Kidney (tissue), 14 donors: ENCODE data around the gene NBAS. TPM values are rescaled to one million over a fixed set of nuclear protein-coding genes. Genes with fewer than 3 reads are reported as not detected.
"Not testable (repeated sequence)": the region's sequence is repeated elsewhere in the genome, so short reads cannot be mapped to it uniquely, and the experiment has no call there.

Source experiments
- DNase-seq, 5 donors: peaks; one replicate each; pipeline ENCODE4 v3.0.0-alpha.2; 2013 to 2020
- FAIRE-seq: peaks from 2 replicates; lab custom pipeline; 2012; peaks lifted over from hg19 to GRCh38; lab: Jason Lieb, UNC
- H3K27ac ChIP-seq, 2 donors: one replicate each; pipeline ENCODE4 v1.7.0; 2013; ENCODE audit warnings: low read depth in 2 of 2, low read length in 2 of 2, inconsistent platforms in 1 of 2
- H3K27me3 ChIP-seq: one replicate; pipeline ENCODE4 v1.7.1; 2013; ENCODE audit warnings: low read length, inconsistent platforms; ENCODE audit not compliant: control insufficient read depth, insufficient read depth
- H3K36me3 ChIP-seq, 3 donors: one replicate each; pipeline versions ENCODE4 v1.7.0 to v1.7.1; 2013; ENCODE audit warnings: low read length in 3 of 3, control low read depth in 1 of 3, inconsistent platforms in 1 of 3; ENCODE audit not compliant: insufficient read depth in 3 of 3, control insufficient read depth in 2 of 3
- H3K4me1 ChIP-seq, 3 donors: one replicate each; pipeline versions ENCODE4 v1.7.0 to v1.7.1; 2013; ENCODE audit warnings: low read length in 3 of 3, inconsistent platforms in 1 of 3, low read depth in 1 of 3; ENCODE audit not compliant: control insufficient read depth in 2 of 3, insufficient read depth in 2 of 3
- H3K4me3 ChIP-seq, 3 donors: one replicate each; pipeline versions ENCODE4 v1.7.0 to v1.8.1; 2013; ENCODE audit warnings: low read length in 3 of 3, control low read depth in 1 of 3, inconsistent platforms in 1 of 3
- H3K9ac ChIP-seq, 3 donors: one replicate each; pipeline versions ENCODE4 v1.7.0 to v1.7.1; 2013; ENCODE audit warnings: low read length in 3 of 3, control low read depth in 1 of 3, inconsistent platforms in 1 of 3
- H3K9me3 ChIP-seq, 3 donors: one replicate each; pipeline versions ENCODE4 v1.7.0 to v1.7.1; 2013; ENCODE audit warnings: low read length in 3 of 3, control low read depth in 1 of 3, inconsistent platforms in 1 of 3; ENCODE audit not compliant: control insufficient read depth in 2 of 3, insufficient read depth in 1 of 3
- intact Hi-C: fragments of 100-400 bp; cut with DNase I; formaldehyde crosslinking; loops from one replicate; pipeline ENCODE4 v1.11.1; 2022
- polyA plus RNA-seq: library from polyadenylated mRNA; stranded (reverse); fragments of 350-450 nt; fragmentation: Illumina TruSeq; extraction: RNeasy Lipid Tissue Mini Kit (QIAGEN cat#74804); gene quantifications from one replicate; pipeline ENCODE4 v1.2.3, GENCODE V29; 2014; ENCODE audit warnings: low read depth, low replicate concordance; ENCODE audit not compliant: insufficient read depth
- total RNA-seq: library from RNA; stranded (reverse); fragmentation: NEBNext Ultra II Directional; extraction: Animal tissue kit (Norgen Biotek cat#: 25700); gene quantifications from one replicate; pipeline ENCODE4 v1.2.1, GENCODE V29; 2021
- TF ChIP-seq, protein P1 (sequence below): IDR thresholded peaks from 3 replicates; pipeline ENCODE4 v1.5.1; 2012; ENCODE audit warnings: mild to moderate bottlenecking, moderate library complexity, borderline replicate concordance; ENCODE audit not compliant: insufficient read depth; ENCODE audit errors: extremely low read depth
- donor health status: control.
- donor health status: control.
- donor health status: control.
- donor health status: control.
- donor health status: control.
- donor health status: DM: yes; HTN: yes; CAD: no.
- donor health status: Normal renal cell carcinoma (clear cell type).

Gene NBAS
- total and polyA plus RNA-seq, 2 donors from 2014 or later = 40.8 to 44.2 TPM

DNA sequence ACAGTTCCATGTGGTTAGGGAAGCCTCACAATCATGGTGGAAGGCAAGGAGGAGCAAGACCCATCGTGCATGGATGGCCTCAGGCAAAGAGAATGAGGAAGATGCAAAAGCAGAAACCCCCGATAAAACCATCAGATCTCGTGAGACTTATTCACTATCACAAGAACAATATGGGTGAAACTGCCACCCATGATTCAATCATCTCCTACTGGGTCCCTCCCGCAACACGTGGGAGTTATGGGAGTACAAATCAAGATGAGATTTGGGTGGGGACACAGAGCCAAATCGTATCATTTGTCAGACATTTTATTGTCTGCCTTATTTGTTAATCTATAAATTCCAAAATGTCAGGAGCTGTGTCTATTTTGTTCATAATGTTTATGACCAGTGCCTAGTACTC, 17.6 kb downstream of the NBAS start:
- FAIRE-seq (no peak), DNase-seq (no peak)
- intact Hi-C loops = no loop called here
- H3K4me1 ChIP-seq = no peaks in the 10 kb centered on the region
- no peak overlapping the region for H3K9ac ChIP-seq
- no peak overlapping the region for H3K4me3 ChIP-seq
- H3K27ac ChIP-seq = no peak overlapping the region
- H3K9me3 ChIP-seq = no peaks in the 10 kb centered on the region
- TF ChIP-seq, protein P1, sequence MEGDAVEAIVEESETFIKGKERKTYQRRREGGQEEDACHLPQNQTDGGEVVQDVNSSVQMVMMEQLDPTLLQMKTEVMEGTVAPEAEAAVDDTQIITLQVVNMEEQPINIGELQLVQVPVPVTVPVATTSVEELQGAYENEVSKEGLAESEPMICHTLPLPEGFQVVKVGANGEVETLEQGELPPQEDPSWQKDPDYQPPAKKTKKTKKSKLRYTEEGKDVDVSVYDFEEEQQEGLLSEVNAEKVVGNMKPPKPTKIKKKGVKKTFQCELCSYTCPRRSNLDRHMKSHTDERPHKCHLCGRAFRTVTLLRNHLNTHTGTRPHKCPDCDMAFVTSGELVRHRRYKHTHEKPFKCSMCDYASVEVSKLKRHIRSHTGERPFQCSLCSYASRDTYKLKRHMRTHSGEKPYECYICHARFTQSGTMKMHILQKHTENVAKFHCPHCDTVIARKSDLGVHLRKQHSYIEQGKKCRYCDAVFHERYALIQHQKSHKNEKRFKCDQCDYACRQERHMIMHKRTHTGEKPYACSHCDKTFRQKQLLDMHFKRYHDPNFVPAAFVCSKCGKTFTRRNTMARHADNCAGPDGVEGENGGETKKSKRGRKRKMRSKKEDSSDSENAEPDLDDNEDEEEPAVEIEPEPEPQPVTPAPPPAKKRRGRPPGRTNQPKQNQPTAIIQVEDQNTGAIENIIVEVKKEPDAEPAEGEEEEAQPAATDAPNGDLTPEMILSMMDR = no peak
- no peaks in the 10 kb centered on the region for H3K36me3 ChIP-seq
- no peaks in the 10 kb centered on the region for H3K27me3 ChIP-seq

DNA sequence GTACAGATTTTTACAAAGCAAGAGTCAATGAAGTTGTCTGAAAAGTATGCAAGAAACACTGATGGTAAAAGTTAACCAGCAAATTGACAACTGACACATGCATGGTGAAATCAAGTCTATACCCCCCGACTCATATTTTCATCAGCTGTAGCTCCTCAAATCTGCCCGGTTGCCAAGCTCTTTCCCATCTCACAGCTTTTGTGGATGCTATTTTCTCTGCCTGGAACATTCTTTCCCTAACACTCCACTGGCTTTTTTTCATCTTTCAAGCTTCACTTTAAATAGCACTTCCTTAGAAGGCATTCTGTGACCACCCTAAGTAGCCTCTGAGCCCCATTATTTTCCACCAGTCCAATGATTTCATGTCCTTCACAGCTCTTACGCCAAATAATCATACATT, 18.1 kb downstream of the NBAS start:
- intact Hi-C loops = no loop called here
- no peak overlapping the region for H3K9ac ChIP-seq
- no peak for FAIRE-seq

GRCh38 chr2:15542269-15542668, 18.9 kb downstream of the NBAS start:
- H3K4me3 ChIP-seq, FAIRE-seq, DNase-seq, intact Hi-C loops, H3K27ac ChIP-seq, H3K27me3 ChIP-seq, H3K9ac ChIP-seq, H3K36me3 ChIP-seq, H3K4me1 ChIP-seq, H3K9me3 ChIP-seq: not testable (repeated sequence)

More for the DNA sequence above, 18.1 kb downstream of the NBAS start:
- Histone ChIP-seq H3K27ac (no peak overlapping the region), H3K36me3 (no peaks in the 10 kb centered on the region), H3K4me3 (no peak overlapping the region), H3K9me3 (no peaks in the 10 kb centered on the region), H3K4me1 (no peaks in the 10 kb centered on the region), H3K27me3 (no peaks in the 10 kb centered on the region)
- TF ChIP-seq, protein P1 = no peak
- DNase-seq = no peak

DNA sequence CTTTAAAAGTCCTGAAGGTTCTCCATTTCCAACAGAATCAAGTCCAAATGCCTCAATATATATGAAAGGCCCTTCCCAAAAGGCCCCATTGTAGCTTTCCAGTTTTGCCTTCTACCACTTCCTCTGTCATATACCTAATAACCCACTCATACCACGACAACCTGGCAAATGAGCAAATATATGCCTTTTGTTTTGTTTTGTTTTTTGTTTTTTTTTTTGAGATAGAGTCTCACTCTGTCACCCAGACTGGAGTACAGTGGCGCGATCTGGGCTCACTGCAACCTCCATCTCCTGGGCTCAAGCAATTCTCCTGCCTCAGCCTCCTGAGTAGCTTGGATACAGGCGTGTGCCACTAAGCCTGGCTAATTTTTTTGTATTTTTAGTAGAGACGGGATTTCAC, 20.6 kb downstream of the NBAS start:
- H3K27ac ChIP-seq, H3K9ac ChIP-seq, FAIRE-seq, H3K36me3 ChIP-seq, DNase-seq, H3K4me1 ChIP-seq, H3K4me3 ChIP-seq, intact Hi-C loops, H3K9me3 ChIP-seq, H3K27me3 ChIP-seq: not testable (repeated sequence)

GRCh38 chr2:15539999-15540398, 21.1 kb downstream of the NBAS start:
- H3K27me3 ChIP-seq = no peaks in the 10 kb centered on the region
- peaks cover 0 to 2% (median 0%) of the 10 kb centered on the region in 3 donors for H3K36me3 ChIP-seq
- no peak for FAIRE-seq
- no peak overlapping the region for H3K9ac ChIP-seq
- intact Hi-C loops = no loop called here
- TF ChIP-seq, protein P1 = no peak
- DNase-seq = no peak
- peaks cover 0 to 4% (median 0%) of the 10 kb centered on the region in 3 donors for H3K9me3 ChIP-seq
- no peak overlapping the region for H3K27ac ChIP-seq
- no peaks in the 10 kb centered on the region for H3K4me1 ChIP-seq
- no peak overlapping the region for H3K4me3 ChIP-seq
